Suprapubic skin (tissue), 2 donors: Measurements from ENCODE around the gene AUTS2.

Experiments
- EP300 ChIP-seq: sonication (generic); formaldehyde crosslinking; IDR thresholded peaks from one replicate; pipeline ENCODE4 v1.6.1; 2017; ENCODE audit warnings: antibody characterized with exemption
- POLR2A ChIP-seq, 2 donors: fragments of 450-650 bp; IDR thresholded peaks; one replicate each; pipeline ENCODE4 v1.6.1; 2017; ENCODE audit warnings: antibody characterized with exemption in 2 of 2, mild to moderate bottlenecking in 2 of 2, moderate library complexity in 2 of 2

DNA sequence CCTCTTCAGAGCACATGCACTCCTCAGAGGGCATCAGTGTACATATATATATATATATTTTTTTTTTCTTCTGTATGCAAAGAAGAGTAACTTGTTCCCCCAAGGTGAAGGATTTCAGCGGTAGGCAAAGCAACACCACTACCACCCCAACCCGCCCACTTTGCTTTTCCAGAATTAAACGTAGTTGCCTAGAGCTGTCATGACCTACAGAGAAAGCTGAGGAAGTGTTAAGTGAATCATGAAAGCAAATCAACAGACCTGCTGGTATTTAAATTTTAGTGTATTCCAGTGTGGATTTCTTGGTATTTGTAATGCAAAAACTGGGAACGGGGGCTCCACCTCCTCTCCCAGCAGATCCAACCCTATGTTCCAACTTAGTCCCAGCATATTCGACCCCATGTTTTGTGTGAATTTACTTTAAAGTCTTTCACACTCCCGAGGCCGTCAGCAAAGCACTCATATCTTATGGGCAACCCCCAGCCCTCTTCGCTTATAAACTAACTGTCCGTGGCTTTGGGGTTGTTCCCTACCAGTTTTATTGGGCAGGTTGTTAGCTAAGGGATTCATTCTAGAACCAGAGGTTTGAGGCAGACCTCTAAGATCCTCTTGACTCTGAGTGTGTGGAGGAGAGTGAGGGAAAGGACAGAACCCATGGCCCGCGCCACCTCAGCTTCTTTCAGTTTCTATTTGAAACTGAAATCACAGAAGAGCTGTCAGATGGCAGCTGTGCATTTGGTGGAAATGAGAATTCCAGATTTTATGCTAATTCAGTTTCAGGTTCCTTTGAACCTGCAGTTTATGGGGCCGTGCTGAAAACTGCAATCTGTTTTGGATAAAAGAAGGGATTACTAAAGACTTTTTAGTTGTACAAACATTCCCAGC, 1083.4 kb downstream of the AUTS2 start:
- TF ChIP-seq POLR2A (IDR thresholded peaks at IDR 0.05): no peak
- no peak for TF ChIP-seq EP300
